HepG2 (cell line): ENCODE measurements around the gene NCMAP. TPM values are rescaled to one million over a fixed set of nuclear protein-coding genes. Genes with fewer than 3 reads are reported as not detected.

ENCODE experiments used
- FOXO1 ChIP-seq: sonication (generic); formaldehyde crosslinking; IDR thresholded peaks from 2 replicates; pipeline ENCODE4 v1.4.0; 2020; ENCODE audit warnings: missing genetic modification reagents
- HIVEP1 ChIP-seq: sonication (generic); formaldehyde crosslinking; IDR thresholded peaks from 2 replicates; pipeline ENCODE4 v1.4.0; 2020; ENCODE audit warnings: mild to moderate bottlenecking, missing genetic modification reagents
- HMGA1 ChIP-seq: sonication (generic); formaldehyde crosslinking; conservative IDR thresholded peaks from 2 replicates; pipeline ENCODE4 v1.4.0; 2020; ENCODE audit warnings: missing genetic modification reagents
- NR2F1 ChIP-seq, 2 experiments: fragments of 450-650 bp in 1 of 2; formaldehyde crosslinking in 1 of 2; IDR thresholded peaks; 2 replicates each; pipeline versions ENCODE4 v1.5.0 to v1.6.1; 2016 to 2020; ENCODE audit warnings: mild to moderate bottlenecking in 1 of 2, missing compliant biosample characterization in 1 of 2, missing genetic modification reagents in 1 of 2, moderate library complexity in 1 of 2
- RXRA ChIP-seq: sonication (generic); formaldehyde crosslinking; IDR thresholded peaks from 2 replicates; pipeline ENCODE4 v1.5.1; 2020; ENCODE audit warnings: missing genetic modification reagents
- SMAD9 ChIP-seq: sonication (generic); formaldehyde crosslinking; IDR thresholded peaks from 2 replicates; pipeline ENCODE4 v1.5.1; 2020; ENCODE audit warnings: mild to moderate bottlenecking, missing genetic modification reagents
- SP5 ChIP-seq: IDR thresholded peaks from 2 replicates; pipeline ENCODE4 v1.6.1; 2016; ENCODE audit warnings: low read depth, borderline replicate concordance
- ZNF180 ChIP-seq: sonication (generic); formaldehyde crosslinking; IDR thresholded peaks from 2 replicates; pipeline ENCODE4 v1.4.0; 2020; ENCODE audit warnings: low read depth, missing genetic modification reagents, borderline replicate concordance
- ZNF292 ChIP-seq: sonication (generic); formaldehyde crosslinking; IDR thresholded peaks from 2 replicates; pipeline ENCODE4 v1.8.1; 2022; ENCODE audit warnings: mild to moderate bottlenecking, low read depth, missing genetic modification reagents, borderline replicate concordance
- ZNF317 ChIP-seq: sonication (generic); formaldehyde crosslinking; IDR thresholded peaks from 2 replicates; pipeline ENCODE4 v1.5.0; 2020; ENCODE audit warnings: mild to moderate bottlenecking, missing genetic modification reagents
- ZNF382 ChIP-seq: sonication (generic); formaldehyde crosslinking; IDR thresholded peaks from 2 replicates; pipeline ENCODE4 v1.5.0; 2020; ENCODE audit warnings: missing genetic modification reagents, mild to moderate bottlenecking, borderline replicate concordance
- ZNF652 ChIP-seq: IDR thresholded peaks from 2 replicates; pipeline ENCODE4 v1.6.1; 2016; ENCODE audit warnings: low read depth, borderline replicate concordance
- ZNF674 ChIP-seq: sonication (generic); formaldehyde crosslinking; IDR thresholded peaks from 2 replicates; pipeline ENCODE4 v1.5.0; 2020; ENCODE audit warnings: low read depth, mild to moderate bottlenecking, missing genetic modification reagents
- ZSCAN31 ChIP-seq: sonication (generic); formaldehyde crosslinking; IDR thresholded peaks from 2 replicates; pipeline ENCODE4 v1.5.0; 2020; ENCODE audit warnings: low read depth, mild to moderate bottlenecking, missing genetic modification reagents
- polyA plus RNA-seq, 8 experiments: library from polyadenylated mRNA; depleted of rRNA in 3 of 8; stranded (reverse) in 7 of 8; unstranded in 1 of 8; fragments of >200 nt; fragmentation: Illumina TruSeq in 4 of 8; extraction: Trizol in 4 of 8; gene quantifications; 2 replicates each; pipeline versions ENCODE4 v1.2.1 to v1.2.3, GENCODE V29; 2011 to 2016; ENCODE audit warnings: low read depth in 4 of 8, missing spikeins in 1 of 8, mixed read lengths in 1 of 8; ENCODE audit not compliant: insufficient read depth in 1 of 8
- total RNA-seq, 5 experiments: library from RNA; depleted of rRNA; stranded (reverse); fragments of >200 nt; fragmentation: Illumina TruSeq; extraction: Trizol; gene quantifications; 2 replicates each; pipeline ENCODE4 v1.2.3, GENCODE V29; 2016; ENCODE audit warnings: low read depth in 1 of 5
- TF ChIP-seq, protein P1 (sequence below), 2 experiments: sonication (generic) in 1 of 2; formaldehyde crosslinking in 1 of 2; IDR thresholded peaks; 2 replicates each; pipeline versions ENCODE4 v1.4.0 to v1.6.1; 2016 to 2020; ENCODE audit warnings: borderline replicate concordance in 1 of 2, low read depth in 1 of 2, mild to moderate bottlenecking in 1 of 2, missing genetic modification reagents in 1 of 2
- TF ChIP-seq, protein P2 (sequence below): sonication (generic); formaldehyde crosslinking; IDR thresholded peaks from 2 replicates; pipeline ENCODE4 v1.4.0; 2020; ENCODE audit warnings: missing genetic modification reagents, borderline replicate concordance
- TF ChIP-seq, protein P3 (sequence below): sonication (generic); formaldehyde crosslinking; IDR thresholded peaks from 2 replicates; pipeline ENCODE4 v1.5.0; 2020; ENCODE audit warnings: mild to moderate bottlenecking, missing genetic modification reagents, borderline replicate concordance
- TF ChIP-seq, protein P4 (sequence below): IDR thresholded peaks from 2 replicates; pipeline ENCODE4 v1.6.1; 2016

NCMAP gene
- total and polyA plus RNA-seq, 2 of the 13 experiments (the other 11 are each of a cell fraction or from before 2014, with no cell fraction given), result 2.7 to 20.0 TPM

DNA sequence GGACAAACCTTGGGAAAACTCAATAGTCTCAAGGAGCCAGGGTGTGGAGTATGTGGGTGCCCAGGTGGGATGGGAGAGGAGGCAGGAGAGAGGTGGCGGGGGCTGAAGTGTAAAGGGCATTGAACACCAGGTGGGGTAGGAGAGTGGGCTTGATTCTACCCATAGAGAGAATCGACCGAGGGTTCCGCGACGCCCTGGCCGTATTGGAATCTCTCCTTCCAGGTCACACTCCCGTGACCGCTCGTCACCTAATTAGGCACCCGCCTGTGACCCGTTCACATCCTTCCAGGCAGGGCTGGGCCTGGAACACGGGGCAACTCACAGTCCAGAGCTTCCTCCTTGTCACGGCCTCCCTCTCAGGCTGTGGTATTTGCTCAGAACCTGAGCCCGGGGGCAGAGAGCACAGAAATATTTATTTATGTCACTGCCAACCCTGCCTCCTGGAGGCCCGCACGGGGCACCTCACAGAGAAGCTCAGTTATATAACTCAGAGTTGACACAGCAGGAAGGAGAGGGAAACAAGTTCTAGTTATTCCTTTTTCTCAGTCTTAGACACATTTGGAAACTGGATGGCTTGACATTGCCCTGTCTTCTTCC lies 12.0 kb downstream of the NCMAP start (continued):
- TF ChIP-seq SMAD9 (no peak), ZNF382 (CRISPR knock-in tag) (no peak), HMGA1 (CRISPR knock-in tag) (no peak), ZNF652 (no peak), NR2F1 (CRISPR knock-in tag; IDR thresholded peaks at IDR 0.05) (peak; percentile 29 to 67; a peak in 3 of 4 replicates), FOXO1 (peak; percentile 89), RXRA (peak; percentile 87), SP5 (CRISPR knock-in tag) (peak; percentile 94), ZNF180 (no peak), ZSCAN31 (CRISPR knock-in tag) (peak; percentile 60; the same call in 1 of the 2 replicates), HIVEP1 (CRISPR knock-in tag) (peak; percentile 83), ZNF292 (CRISPR knock-in tag) (peak; percentile 92), ZNF317 (peak; percentile 47; the same call in 1 of the 2 replicates), ZNF674 (CRISPR knock-in tag) (no peak)
- TF ChIP-seq, protein P1, sequence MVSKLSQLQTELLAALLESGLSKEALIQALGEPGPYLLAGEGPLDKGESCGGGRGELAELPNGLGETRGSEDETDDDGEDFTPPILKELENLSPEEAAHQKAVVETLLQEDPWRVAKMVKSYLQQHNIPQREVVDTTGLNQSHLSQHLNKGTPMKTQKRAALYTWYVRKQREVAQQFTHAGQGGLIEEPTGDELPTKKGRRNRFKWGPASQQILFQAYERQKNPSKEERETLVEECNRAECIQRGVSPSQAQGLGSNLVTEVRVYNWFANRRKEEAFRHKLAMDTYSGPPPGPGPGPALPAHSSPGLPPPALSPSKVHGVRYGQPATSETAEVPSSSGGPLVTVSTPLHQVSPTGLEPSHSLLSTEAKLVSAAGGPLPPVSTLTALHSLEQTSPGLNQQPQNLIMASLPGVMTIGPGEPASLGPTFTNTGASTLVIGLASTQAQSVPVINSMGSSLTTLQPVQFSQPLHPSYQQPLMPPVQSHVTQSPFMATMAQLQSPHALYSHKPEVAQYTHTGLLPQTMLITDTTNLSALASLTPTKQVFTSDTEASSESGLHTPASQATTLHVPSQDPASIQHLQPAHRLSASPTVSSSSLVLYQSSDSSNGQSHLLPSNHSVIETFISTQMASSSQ (IDR thresholded peaks at IDR 0.05; ENCODE audit: low read depth), result 0 out of 2 replicates have a peak, but pooled peaks have one; percentile 40
- TF ChIP-seq, protein P1 (CRISPR knock-in tag; IDR thresholded peaks at IDR 0.05; ENCODE audit: borderline replicate concordance), result peak; percentile 75; the same call in 1 of the 2 replicates
- TF ChIP-seq, protein P2, sequence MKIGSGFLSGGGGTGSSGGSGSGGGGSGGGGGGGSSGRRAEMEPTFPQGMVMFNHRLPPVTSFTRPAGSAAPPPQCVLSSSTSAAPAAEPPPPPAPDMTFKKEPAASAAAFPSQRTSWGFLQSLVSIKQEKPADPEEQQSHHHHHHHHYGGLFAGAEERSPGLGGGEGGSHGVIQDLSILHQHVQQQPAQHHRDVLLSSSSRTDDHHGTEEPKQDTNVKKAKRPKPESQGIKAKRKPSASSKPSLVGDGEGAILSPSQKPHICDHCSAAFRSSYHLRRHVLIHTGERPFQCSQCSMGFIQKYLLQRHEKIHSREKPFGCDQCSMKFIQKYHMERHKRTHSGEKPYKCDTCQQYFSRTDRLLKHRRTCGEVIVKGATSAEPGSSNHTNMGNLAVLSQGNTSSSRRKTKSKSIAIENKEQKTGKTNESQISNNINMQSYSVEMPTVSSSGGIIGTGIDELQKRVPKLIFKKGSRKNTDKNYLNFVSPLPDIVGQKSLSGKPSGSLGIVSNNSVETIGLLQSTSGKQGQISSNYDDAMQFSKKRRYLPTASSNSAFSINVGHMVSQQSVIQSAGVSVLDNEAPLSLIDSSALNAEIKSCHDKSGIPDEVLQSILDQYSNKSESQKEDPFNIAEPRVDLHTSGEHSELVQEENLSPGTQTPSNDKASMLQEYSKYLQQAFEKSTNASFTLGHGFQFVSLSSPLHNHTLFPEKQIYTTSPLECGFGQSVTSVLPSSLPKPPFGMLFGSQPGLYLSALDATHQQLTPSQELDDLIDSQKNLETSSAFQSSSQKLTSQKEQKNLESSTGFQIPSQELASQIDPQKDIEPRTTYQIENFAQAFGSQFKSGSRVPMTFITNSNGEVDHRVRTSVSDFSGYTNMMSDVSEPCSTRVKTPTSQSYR (CRISPR knock-in tag), result peak; percentile 35; the same call in 1 of the 2 replicates
- TF ChIP-seq, protein P3, sequence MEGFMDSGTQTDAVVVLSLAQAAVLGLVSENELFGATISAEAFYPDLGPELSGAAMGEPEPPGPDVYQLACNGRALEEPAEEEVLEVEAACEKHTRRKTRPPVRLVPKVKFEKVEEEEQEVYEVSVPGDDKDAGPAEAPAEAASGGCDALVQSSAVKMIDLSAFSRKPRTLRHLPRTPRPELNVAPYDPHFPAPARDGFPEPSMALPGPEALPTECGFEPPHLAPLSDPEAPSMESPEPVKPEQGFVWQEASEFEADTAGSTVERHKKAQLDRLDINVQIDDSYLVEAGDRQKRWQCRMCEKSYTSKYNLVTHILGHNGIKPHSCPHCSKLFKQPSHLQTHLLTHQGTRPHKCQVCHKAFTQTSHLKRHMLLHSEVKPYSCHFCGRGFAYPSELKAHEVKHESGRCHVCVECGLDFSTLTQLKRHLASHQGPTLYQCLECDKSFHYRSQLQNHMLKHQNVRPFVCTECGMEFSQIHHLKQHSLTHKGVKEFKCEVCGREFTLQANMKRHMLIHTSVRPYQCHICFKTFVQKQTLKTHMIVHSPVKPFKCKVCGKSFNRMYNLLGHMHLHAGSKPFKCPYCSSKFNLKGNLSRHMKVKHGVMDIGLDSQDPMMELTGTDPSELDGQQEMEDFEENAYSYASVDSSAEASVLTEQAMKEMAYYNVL (CRISPR knock-in tag), result peak; percentile 93
- TF ChIP-seq, protein P4, sequence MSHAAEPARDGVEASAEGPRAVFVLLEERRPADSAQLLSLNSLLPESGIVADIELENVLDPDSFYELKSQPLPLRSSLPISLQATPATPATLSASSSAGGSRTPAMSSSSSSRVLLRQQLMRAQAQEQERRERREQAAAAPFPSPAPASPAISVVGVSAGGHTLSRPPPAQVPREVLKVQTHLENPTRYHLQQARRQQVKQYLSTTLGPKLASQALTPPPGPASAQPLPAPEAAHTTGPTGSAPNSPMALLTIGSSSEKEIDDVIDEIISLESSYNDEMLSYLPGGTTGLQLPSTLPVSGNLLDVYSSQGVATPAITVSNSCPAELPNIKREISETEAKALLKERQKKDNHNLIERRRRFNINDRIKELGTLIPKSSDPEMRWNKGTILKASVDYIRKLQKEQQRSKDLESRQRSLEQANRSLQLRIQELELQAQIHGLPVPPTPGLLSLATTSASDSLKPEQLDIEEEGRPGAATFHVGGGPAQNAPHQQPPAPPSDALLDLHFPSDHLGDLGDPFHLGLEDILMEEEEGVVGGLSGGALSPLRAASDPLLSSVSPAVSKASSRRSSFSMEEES (CRISPR knock-in tag), result peak; percentile 77
